Endothelial cell of umbilical vein (primary cell): Measurements from ENCODE around the gene COMMD10. TPM values are rescaled to one million over a fixed set of nuclear protein-coding genes. Genes with fewer than 3 reads are reported as not detected.

ENCODE experiments used
- BruUV-seq: library from RNA; stranded (reverse); fragments of 400-500 nt; replicated peaks from 2 replicates; lab custom pipeline; 2021; lab: Mats Ljungman, UMichigan
- CTCF ChIA-PET: fragments of 300-600, 350-600 bp; sonication (Branson Sonifier 250); formaldehyde crosslinking; loops from one replicate; lab custom pipeline; 2021; ENCODE audit warnings: antibody characterized with exemption, inconsistent platforms; lab: Charles Lee
- POLR2A ChIA-PET: fragments of 300-600, 350-600 bp; sonication (Branson Sonifier 250); formaldehyde crosslinking; loops from one replicate; lab custom pipeline; 2021; ENCODE audit warnings: antibody characterized with exemption, inconsistent platforms; lab: Charles Lee
- DNase-seq: peaks from one replicate; pipeline ENCODE4 v3.0.0-alpha.2; 2011; ENCODE audit warnings: low read depth, low spot score
- FAIRE-seq: peaks from 2 replicates; lab custom pipeline; 2011; peaks lifted over from hg19 to GRCh38; lab: Jason Lieb, UNC
- H2AFZ ChIP-seq: 2 replicates; pipeline ENCODE4 v1.6.0; 2012; ENCODE audit warnings: low read depth, low read length, control low read depth, inconsistent platforms
- H3K27ac ChIP-seq: 2 replicates; pipeline ENCODE4 v1.5.1; 2011; ENCODE audit warnings: low read depth, mild to moderate bottlenecking, control low read depth, low read length, moderate library complexity; ENCODE audit not compliant: insufficient read depth
- H3K27me3 ChIP-seq, 2 experiments: 2 replicates each; pipeline versions ENCODE4 v1.6.0 to v1.6.1; 2011; ENCODE audit warnings: low read length in 2 of 2, mixed read lengths in 1 of 2; ENCODE audit not compliant: control insufficient read depth in 2 of 2, insufficient read depth in 2 of 2
- H3K36me3 ChIP-seq, 2 experiments: 2 replicates in 1 of 2; 3 replicates in 1 of 2; pipeline ENCODE4 v1.5.1; 2011; ENCODE audit warnings: low read length in 2 of 2, mild to moderate bottlenecking in 1 of 2, moderate library complexity in 1 of 2; ENCODE audit not compliant: control insufficient read depth in 2 of 2, insufficient read depth in 2 of 2; ENCODE audit errors: extremely low read depth in 1 of 2
- H3K4me1 ChIP-seq: 3 replicates; pipeline ENCODE4 v1.5.1; 2011; ENCODE audit warnings: mild to moderate bottlenecking, low read length; ENCODE audit not compliant: control insufficient read depth, insufficient read depth; ENCODE audit errors: extremely low read depth
- H3K4me2 ChIP-seq: 2 replicates; pipeline ENCODE4 v1.6.1; 2011; ENCODE audit warnings: low read length, control low read depth, mixed read lengths; ENCODE audit not compliant: insufficient read depth
- H3K4me3 ChIP-seq, 3 experiments: fragments of 200-600 bp in 1 of 3; sonication (generic), shearing (Covaris generic) in 1 of 3; replicated peaks in 1 of 3; 2 replicates each; pipeline ENCODE4 v1.5.1; 2011 to 2016; ENCODE audit warnings: control low read depth in 3 of 3, low read length in 3 of 3, mild to moderate bottlenecking in 2 of 3, inconsistent platforms in 1 of 3, low read depth in 1 of 3, moderate library complexity in 1 of 3; ENCODE audit not compliant: insufficient read depth in 1 of 3
- H3K79me2 ChIP-seq: 2 replicates; pipeline ENCODE4 v1.6.0; 2012; ENCODE audit warnings: low read length, inconsistent platforms; ENCODE audit not compliant: control insufficient read depth, insufficient read depth
- H3K9ac ChIP-seq: replicated peaks from 2 replicates; pipeline ENCODE3; 2011; ENCODE audit warnings: low read length, control low read depth; ENCODE audit not compliant: insufficient read depth; ENCODE audit errors: extremely low read depth
- H3K9me1 ChIP-seq: replicated peaks from 3 replicates; pipeline ENCODE4 v1.6.0; 2011; ENCODE audit warnings: mild to moderate bottlenecking, low read length; ENCODE audit not compliant: control insufficient read depth, insufficient read depth; ENCODE audit errors: extremely low read depth
- H3K9me3 ChIP-seq: replicated peaks from 2 replicates; pipeline ENCODE4 v1.5.1; 2012; ENCODE audit warnings: low read length, inconsistent platforms; ENCODE audit not compliant: control insufficient read depth, insufficient read depth
- H4K20me1 ChIP-seq: replicated peaks from 2 replicates; pipeline ENCODE3; 2011; ENCODE audit warnings: mild to moderate bottlenecking, low read length; ENCODE audit not compliant: control insufficient read depth, insufficient read depth; ENCODE audit errors: extremely low read depth
- CTCF ChIP-seq, 2 donors: IDR thresholded peaks; 1 replicate in 1 of 2; 2 replicates in 1 of 2; pipeline ENCODE4 v1.5.1; 2011; ENCODE audit warnings: low read length in 2 of 2, mild to moderate bottlenecking in 2 of 2, moderate library complexity in 2 of 2, control low read depth in 1 of 2, inconsistent platforms in 1 of 2, low read depth in 1 of 2; ENCODE audit not compliant: insufficient read depth in 1 of 2; ENCODE audit errors: extremely low read depth in 1 of 2
- EZH2 ChIP-seq: IDR thresholded peaks from 2 replicates; pipeline ENCODE4 v1.6.1; 2012; ENCODE audit warnings: borderline replicate concordance, low read depth, mild to moderate bottlenecking, moderate library complexity, low read length, inconsistent platforms; ENCODE audit not compliant: severe bottlenecking
- FOS ChIP-seq: IDR thresholded peaks from 2 replicates; pipeline ENCODE4 v1.6.1; 2011; ENCODE audit warnings: mild to moderate bottlenecking, low read length, moderate library complexity, borderline replicate concordance; ENCODE audit not compliant: insufficient read depth
- GATA2 ChIP-seq: IDR thresholded peaks from 2 replicates; pipeline ENCODE4 v1.7.0; 2011; ENCODE audit warnings: low read depth, mild to moderate bottlenecking, moderate library complexity, mixed read lengths, low read length; ENCODE audit not compliant: insufficient read length, insufficient read depth
- JUN ChIP-seq: IDR thresholded peaks from 2 replicates; pipeline ENCODE4 v1.6.1; 2011; ENCODE audit warnings: borderline replicate concordance, low read depth; ENCODE audit not compliant: insufficient read length, insufficient read depth
- MAX ChIP-seq: IDR thresholded peaks from 2 replicates; pipeline ENCODE4 v1.6.1; 2011; ENCODE audit not compliant: insufficient read depth, insufficient read length
- MYC ChIP-seq: IDR thresholded peaks from one replicate; pipeline ENCODE4 v1.6.1; 2011; ENCODE audit warnings: mild to moderate bottlenecking, low read depth, low read length
- POLR2A ChIP-seq: IDR thresholded peaks from 2 replicates; pipeline ENCODE4 v1.6.1; 2012; ENCODE audit warnings: low read depth, mild to moderate bottlenecking, control low read depth, low read length
- POLR2AphosphoS5 ChIP-seq: IDR thresholded peaks from 2 replicates; pipeline ENCODE4 v1.6.1; 2012; ENCODE audit warnings: low read depth, mild to moderate bottlenecking, control low read depth, low read length, moderate library complexity; ENCODE audit not compliant: insufficient read depth
- dilution Hi-C: fragments of 300-500 bp; cut with MboI; formaldehyde crosslinking; loops from one replicate; pipeline ENCODE4 v1.15.0; 2019; ENCODE audit warnings: low sequenced_read_pairs; ENCODE audit not compliant: extremely low pct_ligation_motif_present
- intact Hi-C: fragments of 100-400 bp; cut with micrococcal nuclease; formaldehyde crosslinking; loops from one replicate; pipeline ENCODE4 v1.10.0; 2022
- polyA plus RNA-seq, 4 experiments: library from polyadenylated mRNA; depleted of rRNA in 3 of 4; stranded (reverse) in 3 of 4; unstranded in 1 of 4; fragments of >200 nt; gene quantifications; 2 replicates each; pipeline versions ENCODE4 v1.2.1 to v1.2.3, GENCODE V29; 2011 to 2012; ENCODE audit warnings: missing spikeins in 1 of 4
- total RNA-seq: library from RNA; stranded (reverse); gene quantifications from 2 replicates; pipeline ENCODE4 v1.2.3, GENCODE V29; 2021

Gene COMMD10
- total and polyA plus RNA-seq, 2 donors (not counting 3 experiments of a cell fraction or from before 2014, with no cell fraction given): 12.5 to 27.0 TPM

- Histone ChIP-seq H3K4me3 (no peak overlapping the region), H3K4me1 (no peaks in the 10 kb centered on the region), H3K9ac (no peak overlapping the region), H3K36me3 (no peaks in the 10 kb centered on the region), H3K9me3 (no peaks in the 10 kb centered on the region), H2AFZ (no peak overlapping the region), H3K27me3 (no peaks in the 10 kb centered on the region), H3K4me2 (no peak overlapping the region), H3K9me1 (no peaks in the 10 kb centered on the region), H3K79me2 (no peaks in the 10 kb centered on the region), H4K20me1 (no peaks in the 10 kb centered on the region), H3K27ac (no peak overlapping the region)
- no peak for DNase-seq
- intact Hi-C loops (no loop called here), dilution Hi-C loops (no loop called here)
- no peak for FAIRE-seq
- ChIA-PET POLR2A (no interaction called here), CTCF (no interaction called here)
- no TSS peak for BruUV-seq
- TF ChIP-seq CTCF (IDR thresholded peaks at IDR 0.05; ENCODE audit: extremely low read depth in 1 of 2, insufficient read depth in 1 of 2, low read depth in 1 of 2, low read length in 2 of 2) (no peak), FOS (no peak), MAX (no peak), POLR2AphosphoS5 (no peak), POLR2A (no peak), MYC (no peak), EZH2 (no peak), GATA2 (no peak), JUN (no peak)
Observed at GRCh38 chr5:116229131-116229689, 144.4 kb downstream of the COMMD10 start.
